ENCODE data around the gene HIGD1B.
A peak's percentile ranks its signal among the peaks of the same experiment; 100 is the strongest.

HIGD1B gene

DNA sequence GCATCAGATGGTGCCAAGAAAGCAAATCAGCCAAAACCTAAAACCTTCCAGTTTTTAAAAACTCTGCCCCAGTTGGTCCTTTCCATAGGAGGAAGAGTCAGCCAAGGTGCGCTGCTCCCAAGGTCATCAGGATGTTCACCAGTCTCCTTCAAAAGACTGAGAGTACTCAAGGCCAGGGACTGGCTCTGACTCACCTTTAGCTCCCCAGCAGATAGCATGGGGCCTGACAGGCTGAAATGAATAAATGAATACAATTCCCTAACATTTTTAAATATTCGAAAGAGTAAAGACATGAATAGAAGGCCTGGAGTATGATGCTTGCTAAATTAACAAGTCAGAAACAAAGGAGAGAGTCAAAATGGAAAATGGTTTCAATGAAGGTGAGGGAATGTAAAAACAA, 32.4 kb downstream of the HIGD1B start:
- DNase-seq, result no peak

DNA sequence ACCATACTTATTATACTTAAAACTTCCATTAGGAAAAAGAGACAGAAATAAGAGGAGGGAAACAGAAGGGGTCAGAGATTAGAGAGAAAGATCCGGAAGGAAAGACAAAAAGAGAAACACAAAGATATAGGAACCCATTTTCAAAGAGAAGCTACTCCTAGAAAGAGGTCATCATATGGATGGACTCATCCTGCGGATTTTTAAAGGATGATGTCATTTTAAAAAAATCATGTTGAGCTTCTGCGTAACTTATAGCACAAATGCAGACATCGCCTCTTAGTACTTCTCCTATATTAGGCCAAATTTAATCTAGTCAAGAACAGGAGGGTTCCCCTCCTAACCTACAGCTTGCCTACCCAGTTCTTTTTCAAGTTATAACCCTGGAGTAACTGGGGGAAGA, 33.5 kb downstream of the HIGD1B start:
- no peak for DNase-seq

DNA sequence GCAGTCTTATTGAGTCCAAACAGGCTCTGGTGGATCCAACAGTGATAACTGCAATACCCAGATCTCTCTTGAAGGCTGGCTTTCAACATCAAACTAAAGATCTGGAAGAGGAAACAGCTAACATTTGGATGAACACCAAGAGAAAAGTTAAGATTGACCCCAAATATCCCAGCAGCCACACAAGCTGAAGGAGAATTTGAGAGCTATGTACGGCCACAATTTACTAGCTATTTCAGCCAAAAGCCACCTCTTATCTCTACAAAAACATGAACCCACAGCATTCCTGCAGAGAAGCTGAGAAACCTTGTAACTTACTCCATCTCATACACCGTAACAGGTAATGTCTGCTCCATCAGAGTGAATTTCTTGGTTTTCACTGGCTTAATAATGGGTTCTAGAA, 37.3 kb downstream of the HIGD1B start:
- DNase-seq, result no peak

DNA sequence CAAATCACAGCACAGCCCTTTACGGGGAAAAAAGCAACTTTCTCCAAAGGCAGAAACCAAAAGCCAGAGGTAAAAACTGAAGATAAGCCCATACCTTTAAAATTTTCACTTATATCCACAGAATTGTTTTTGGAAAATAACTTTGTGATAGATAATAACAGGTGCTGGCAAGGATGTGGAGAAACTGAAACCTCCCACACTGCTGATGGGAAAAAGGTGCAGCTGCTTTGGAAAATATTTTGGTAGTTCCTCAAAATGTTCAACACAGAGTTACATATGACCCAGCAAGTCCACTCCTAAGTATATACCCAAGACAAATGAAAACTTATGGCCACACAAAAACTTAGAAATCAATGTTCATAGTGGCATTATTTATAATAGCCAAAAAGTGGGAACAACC, 39.3 kb downstream of the HIGD1B start:
- no peak for DNase-seq

DNA sequence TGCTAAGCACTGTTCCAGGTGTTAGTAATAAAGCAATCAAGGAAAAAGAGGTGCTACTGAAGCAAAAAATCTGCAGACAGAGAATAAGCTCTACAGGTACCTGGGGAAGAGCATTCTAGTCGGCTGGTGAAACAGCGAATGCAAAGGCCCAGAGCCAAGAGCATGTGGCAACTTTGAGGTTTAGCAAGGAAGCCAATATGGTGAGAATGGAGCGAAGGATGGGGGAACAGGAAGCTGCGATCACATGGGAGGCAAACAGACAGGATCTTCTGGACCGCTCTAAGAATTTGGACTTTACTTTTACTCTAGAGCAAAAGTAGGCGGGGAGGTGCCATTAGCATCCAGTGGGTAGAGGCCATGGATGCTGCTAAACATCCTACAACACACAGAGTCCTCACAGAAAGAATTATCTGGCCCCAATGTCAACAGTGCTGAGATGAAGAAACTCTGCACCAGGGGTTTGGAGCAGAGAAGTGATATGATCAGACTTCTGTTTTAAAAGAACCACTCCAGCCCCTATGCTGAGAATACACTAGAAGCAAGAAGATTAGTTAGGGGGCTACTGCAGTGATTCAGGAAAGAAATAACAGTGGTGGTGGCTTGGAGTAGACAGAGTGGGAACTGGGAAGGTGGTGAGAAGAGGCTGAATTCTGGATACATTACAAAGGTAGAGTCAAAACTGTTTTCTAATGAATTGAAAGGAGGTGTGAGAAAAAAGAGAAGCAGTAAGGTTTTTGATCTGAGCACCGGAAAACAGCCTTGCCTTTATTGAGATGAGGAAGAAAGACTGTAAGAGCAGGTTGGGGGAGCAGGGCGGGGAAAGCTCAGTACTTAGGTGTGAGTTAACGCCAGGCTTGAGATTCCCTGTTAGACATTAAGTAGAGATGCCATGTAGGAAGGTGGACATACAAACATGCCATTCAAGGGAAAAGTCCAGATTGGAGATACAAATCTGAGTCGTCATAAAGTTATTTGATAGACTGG, 40.6 kb downstream of the HIGD1B start:
- DNase-seq, result no peak

DNA sequence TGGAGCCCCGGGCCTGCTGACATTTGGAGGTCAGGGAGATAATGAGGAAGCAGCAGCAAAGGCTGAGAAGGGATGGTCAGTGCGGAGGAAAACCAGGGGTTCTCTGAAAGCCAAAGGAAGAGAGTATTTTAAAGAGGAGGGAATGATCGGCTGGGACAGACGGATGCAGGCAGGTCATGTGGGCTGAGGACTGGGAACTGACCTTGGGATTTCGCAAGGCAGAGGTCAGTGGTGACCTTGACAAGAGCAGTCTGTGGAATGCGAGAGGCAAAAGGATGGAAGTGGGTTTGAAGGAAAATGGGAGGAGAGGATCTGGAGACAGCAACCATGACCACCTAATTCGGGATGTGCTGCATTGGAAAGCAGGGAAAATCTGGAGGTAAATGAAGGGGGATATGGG, 41.3 kb downstream of the HIGD1B start:
- no peak for DNase-seq

DNA sequence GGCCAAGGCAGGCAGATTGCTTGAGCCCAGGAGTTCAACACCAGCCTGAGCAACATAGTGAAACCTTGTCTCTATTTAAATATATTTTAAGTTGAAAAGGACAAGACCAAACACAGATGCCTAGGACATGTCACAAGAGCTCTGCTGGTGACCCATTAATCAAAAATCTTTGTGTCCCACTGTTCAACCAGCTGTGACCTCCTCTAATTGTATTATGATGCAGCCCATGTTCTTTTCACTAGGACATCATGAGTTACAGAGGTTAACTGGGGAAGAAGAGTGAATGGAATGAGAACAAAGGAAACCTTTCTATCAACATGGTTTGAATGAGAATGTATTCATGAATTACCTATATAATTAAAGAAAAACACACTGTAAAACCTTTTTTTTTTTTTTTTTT, 44.6 kb downstream of the HIGD1B start:
- no peak for DNase-seq

DNA sequence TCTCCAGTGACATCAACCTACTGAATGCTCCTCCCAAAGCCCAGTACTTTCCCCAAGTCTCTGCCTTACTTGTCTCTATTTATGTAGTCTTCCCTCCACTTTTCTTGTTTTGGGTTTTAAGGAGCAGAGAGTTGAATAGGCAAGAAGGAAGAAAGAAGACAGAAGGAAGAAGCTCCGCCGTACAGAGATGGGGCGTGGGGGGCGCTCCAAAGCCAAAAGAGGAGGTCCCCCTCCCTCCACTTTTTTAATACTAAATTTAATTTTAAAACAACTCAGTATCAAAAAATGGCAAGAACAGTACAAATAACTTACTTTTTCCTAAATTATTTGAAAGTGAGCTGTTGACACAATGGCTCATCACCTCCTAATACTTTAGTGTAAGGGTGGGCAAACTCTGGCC, 47.0 kb downstream of the HIGD1B start:
- DNase-seq, result no peak

DNA sequence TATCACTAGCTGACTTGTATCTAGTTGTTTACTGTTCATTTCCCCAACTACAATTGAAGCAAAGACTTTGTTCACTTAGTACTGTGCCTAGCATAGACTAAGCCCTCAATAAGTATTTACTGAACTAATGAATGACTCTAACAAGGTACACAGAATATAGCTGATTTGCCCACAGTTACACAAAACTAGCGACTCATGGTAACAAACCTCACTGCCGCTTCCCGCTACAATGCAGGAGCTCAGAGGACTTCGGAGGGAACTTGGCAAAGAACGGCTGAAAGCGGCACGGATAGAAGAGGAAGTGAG, 51.0 kb downstream of the HIGD1B start:
- no peak for DNase-seq

DNA sequence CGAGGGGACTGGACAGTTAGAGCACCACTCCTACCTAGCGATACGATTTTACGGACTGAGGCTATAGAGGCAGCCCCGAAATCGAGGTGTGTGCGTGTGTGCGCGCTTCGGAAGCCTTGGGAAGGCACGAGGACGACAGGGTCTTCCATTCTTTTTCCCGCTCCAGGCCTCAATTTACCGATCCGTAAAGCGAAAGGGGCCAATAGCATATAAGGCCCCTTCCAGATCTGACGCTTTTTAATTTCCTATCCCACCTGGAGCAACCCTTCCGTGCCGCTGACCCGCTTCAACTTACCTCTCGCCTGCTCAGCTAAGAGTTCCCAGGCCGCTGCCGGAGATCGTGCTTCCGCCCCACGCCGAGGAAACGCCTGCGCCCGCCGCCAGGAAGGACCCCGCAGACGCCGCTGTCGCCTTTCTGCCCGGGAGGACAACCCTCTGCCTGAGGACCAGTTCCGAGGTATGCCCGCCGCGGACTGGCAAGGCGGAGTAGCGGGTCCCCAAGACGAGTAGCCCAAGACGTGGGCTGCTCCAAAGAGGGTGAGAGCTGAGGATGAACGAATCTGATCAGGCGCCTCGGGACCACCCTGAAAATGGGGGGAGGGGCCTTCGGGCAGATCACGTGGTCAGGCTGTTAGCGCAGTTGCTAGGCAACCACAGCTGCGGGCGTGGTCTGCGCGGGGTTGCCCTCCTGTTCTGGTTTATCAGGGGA, 51.5 kb downstream of the HIGD1B start, which contains the start of gene EFTUD2:
Gene EFTUD2, minus strand, starts transcription at position 372 of the 709 bp plus-strand sequence. CDS start 4,924 bp downstream, outside the sequence.
- DNase-seq, result peak; percentile 88

Measured in fibroblast of skin of right quadriceps (primary cell).